RWPE2 (cell line): ENCODE data around the gene KIAA1328.

Experiments used
- ATAC-seq: fragments of 200-7000 bp; cut with Tn5 transposase; 3 replicates; pipeline ENCODE4 v1.9.1; 2021; ENCODE audit warnings: low read depth
- DNase-seq: peaks from one replicate; pipeline ENCODE4 v3.0.0-alpha.2; 2020; ENCODE audit warnings: low spot score
- H3K27ac ChIP-seq: fragments of 450-650 bp; 2 replicates; pipeline ENCODE4 v1.5.1; 2017; ENCODE audit warnings: mild to moderate bottlenecking; ENCODE audit not compliant: poor library complexity, severe bottlenecking
- H3K27me3 ChIP-seq: fragments of 250-450 bp; sonication (Bioruptor Pico); 2 replicates; pipeline ENCODE4 v1.5.1; 2021; ENCODE audit warnings: mild to moderate bottlenecking, moderate library complexity; ENCODE audit not compliant: insufficient read depth, poor library complexity, severe bottlenecking
- H3K36me3 ChIP-seq: fragments of 250-450 bp; sonication (Bioruptor Pico); 2 replicates; pipeline ENCODE4 v1.5.1; 2020; ENCODE audit warnings: low read depth, mild to moderate bottlenecking, moderate library complexity
- H3K4me1 ChIP-seq: fragments of 250-450 bp; sonication (Bioruptor Pico); 2 replicates; pipeline ENCODE4 v1.5.1; 2021; ENCODE audit warnings: mild to moderate bottlenecking, moderate library complexity; ENCODE audit not compliant: insufficient read depth, poor library complexity, severe bottlenecking
- H3K4me3 ChIP-seq: fragments of 250-450 bp; sonication (Bioruptor Pico); 2 replicates; pipeline ENCODE4 v1.5.1; 2021; ENCODE audit warnings: mild to moderate bottlenecking, moderate library complexity; ENCODE audit not compliant: severe bottlenecking
- H3K9me3 ChIP-seq: fragments of 250-450 bp; sonication (Bioruptor Pico); 2 replicates; pipeline ENCODE4 v1.5.1; 2021; ENCODE audit warnings: mild to moderate bottlenecking, moderate library complexity; ENCODE audit not compliant: severe bottlenecking
- CTCF ChIP-seq: fragments of 450-650 bp; IDR thresholded peaks from one replicate; pipeline ENCODE4 v1.5.1; 2017; ENCODE audit warnings: mild to moderate bottlenecking, moderate library complexity; ENCODE audit not compliant: poor library complexity, severe bottlenecking

Gene KIAA1328

GRCh38 chr18:36792634-36793283, 36.2 kb upstream of the KIAA1328 start:
- Histone ChIP-seq H3K4me1 (no peaks in the 10 kb centered on the region), H3K4me3 (no peak overlapping the region), H3K36me3 (peaks cover 22% of the 10 kb centered on the region), H3K27ac (no peak overlapping the region), H3K9me3 (no peaks in the 10 kb centered on the region), H3K27me3 (no peaks in the 10 kb centered on the region)
- TF ChIP-seq CTCF = no peak
- ATAC-seq (no peak), DNase-seq (no peak)

- DNase-seq (no peak), ATAC-seq (no peak)
- no peaks in the 10 kb centered on the region for H3K4me1 ChIP-seq
- TF ChIP-seq CTCF = no peak
- peaks cover 63% of the 10 kb centered on the region for H3K36me3 ChIP-seq
- H3K27ac ChIP-seq = no peak overlapping the region
- no peak overlapping the region for H3K4me3 ChIP-seq
- H3K27me3 ChIP-seq = no peaks in the 10 kb centered on the region
- no peaks in the 10 kb centered on the region for H3K9me3 ChIP-seq
Observed at GRCh38 chr18:36798738-36799473, 30.0 kb upstream of the KIAA1328 start.

DNA sequence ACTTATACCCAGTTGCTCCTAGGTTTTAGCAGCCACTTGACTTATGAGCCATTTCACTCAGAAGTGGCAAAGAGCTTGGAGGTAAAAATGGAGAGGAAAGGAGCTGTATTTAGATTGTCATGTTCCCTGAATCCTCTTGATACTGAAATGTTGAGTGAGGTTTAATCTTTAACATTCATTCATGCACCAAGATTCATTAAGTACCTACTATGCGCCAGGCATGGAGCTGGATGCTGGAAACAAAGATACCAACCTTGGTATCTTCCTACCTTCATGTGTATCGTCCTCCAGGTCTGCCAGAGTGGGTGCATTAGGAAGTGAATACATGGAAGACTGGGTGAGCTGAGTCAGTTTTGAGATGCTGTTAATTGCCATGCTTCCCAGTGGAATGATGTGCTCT, 23.8 kb upstream of the KIAA1328 start:
- ATAC-seq (no peak), DNase-seq (no peak)
- H3K4me3 ChIP-seq = no peak overlapping the region
- no peaks in the 10 kb centered on the region for H3K9me3 ChIP-seq
- no peaks in the 10 kb centered on the region for H3K27me3 ChIP-seq
- no peak overlapping the region for H3K27ac ChIP-seq
- TF ChIP-seq CTCF = no peak
- H3K4me1 ChIP-seq = no peaks in the 10 kb centered on the region
- peaks cover 74% of the 10 kb centered on the region for H3K36me3 ChIP-seq

DNA sequence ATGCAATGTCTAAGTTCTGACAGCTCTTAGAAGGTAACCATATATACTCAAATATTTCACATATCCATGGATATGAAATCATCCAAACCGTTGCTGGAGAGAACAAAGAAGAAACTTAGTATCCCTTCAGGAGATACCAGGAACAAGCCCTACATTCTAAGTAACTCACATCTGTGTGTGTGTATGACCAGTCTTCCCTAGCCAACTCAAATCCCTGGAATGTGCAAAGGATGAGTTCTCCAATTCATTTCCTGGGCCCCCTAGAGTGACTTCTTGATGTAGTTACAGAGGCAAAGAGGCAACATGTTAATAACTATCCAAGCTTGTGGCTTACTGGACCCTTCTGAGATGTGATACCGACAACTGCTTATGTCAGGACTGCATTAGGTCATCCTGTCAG, 20.2 kb upstream of the KIAA1328 start:
- ATAC-seq (peak; percentile 38; the same call in 1 of the 3 replicates), DNase-seq (no peak)
- Histone ChIP-seq H3K36me3 (peaks cover 54% of the 10 kb centered on the region), H3K4me1 (no peaks in the 10 kb centered on the region), H3K4me3 (no peak overlapping the region), H3K27me3 (no peaks in the 10 kb centered on the region), H3K9me3 (no peaks in the 10 kb centered on the region), H3K27ac (no peak overlapping the region)
- TF ChIP-seq CTCF = no peak
